Endodermal cell (in vitro differentiated cells): ENCODE results near the gene DHX30. TPM values are rescaled to one million over a fixed set of nuclear protein-coding genes. Genes with fewer than 3 reads are reported as not detected.

Source experiments
- DNase-seq: peaks from one replicate; pipeline ENCODE4 v3.0.0-alpha.2; 2017
- H3K27ac ChIP-seq: 2 replicates; pipeline ENCODE4 v1.5.1; 2013; ENCODE audit warnings: mild to moderate bottlenecking, low read depth, low read length, moderate library complexity
- H3K27me3 ChIP-seq: 2 replicates; pipeline ENCODE4 v1.6.1; 2013; ENCODE audit warnings: mild to moderate bottlenecking, low read length, moderate library complexity; ENCODE audit not compliant: insufficient read depth, control insufficient read depth, poor library complexity, severe bottlenecking
- H3K36me3 ChIP-seq: 2 replicates; pipeline ENCODE4 v1.7.0; 2013; ENCODE audit warnings: mild to moderate bottlenecking, low read length, moderate library complexity; ENCODE audit not compliant: control insufficient read depth, insufficient read depth
- H3K4me1 ChIP-seq: one replicate; pipeline ENCODE4 v1.7.0; 2013; ENCODE audit warnings: low read length; ENCODE audit not compliant: control insufficient read depth, insufficient read depth
- H3K4me3 ChIP-seq: 2 replicates; pipeline ENCODE4 v1.5.1; 2013; ENCODE audit warnings: mild to moderate bottlenecking, low read length, moderate library complexity
- H3K9ac ChIP-seq: 2 replicates; pipeline ENCODE4 v1.6.1; 2013; ENCODE audit warnings: mild to moderate bottlenecking, low read length, moderate library complexity; ENCODE audit not compliant: poor library complexity, severe bottlenecking; ENCODE audit errors: extremely low read depth
- H3K9me3 ChIP-seq: 2 replicates; pipeline ENCODE4 v1.6.1; 2013; ENCODE audit warnings: mild to moderate bottlenecking, low read length, moderate library complexity; ENCODE audit not compliant: control insufficient read depth
- H3K27ac Mint-ChIP-seq: 2 replicates; pipeline ENCODE4 v1.8.0; 2020; ENCODE audit warnings: mixed read lengths
- H3K27me3 Mint-ChIP-seq: 2 replicates; pipeline ENCODE4 v1.8.0; 2021; ENCODE audit warnings: mild to moderate bottlenecking, mixed read lengths; ENCODE audit not compliant: insufficient read depth
- H3K36me3 Mint-ChIP-seq: 2 replicates; pipeline ENCODE4 v1.8.0; 2020; ENCODE audit warnings: low read depth, mixed read lengths
- H3K4me1 Mint-ChIP-seq: 2 replicates; pipeline ENCODE4 v1.8.0; 2020; ENCODE audit warnings: mixed read lengths
- H3K4me3 Mint-ChIP-seq: 2 replicates; pipeline ENCODE4 v1.8.0; 2020; ENCODE audit warnings: mild to moderate bottlenecking, moderate library complexity, mixed read lengths
- H3K9me3 Mint-ChIP-seq: 2 replicates; pipeline ENCODE4 v1.8.0; 2020; ENCODE audit warnings: mild to moderate bottlenecking, mixed read lengths
- CTCF ChIP-seq: fragments of 200-600 bp; sonication (generic); conservative IDR thresholded peaks from 2 replicates; pipeline ENCODE4 v1.5.0; 2021; ENCODE audit warnings: antibody characterized with exemption, mild to moderate bottlenecking
- WGBS, 2 experiments: methylation state at CpG; one replicate each; pipeline versions ENCODE4 v1.1.5 to v1.1.7; 2013; ENCODE audit warnings: missing lambda C conversion rate in 2 of 2, mixed read lengths in 1 of 2; ENCODE audit not compliant: insufficient coverage in 1 of 2, insufficient read length in 1 of 2; 5-methylcytosine and 5-hydroxymethylcytosine counted together
- microRNA-seq: library from miRNA; unstranded; fragments of <30 nt; microRNA quantifications from one replicate; pipeline ENCODE4 v1.2.0, GENCODE V29; 2020; ENCODE audit warnings: borderline microRNAs expressed
- total RNA-seq, 2 donors: library from RNA; stranded (reverse); fragmentation: NEBNext Ultra II Directional in 1 of 2; extraction: Animal tissue kit (Norgen Biotek cat#: 25700) in 1 of 2; gene quantifications; 2 replicates in 1 of 2; 3 replicates in 1 of 2; pipeline ENCODE4 v1.2.1, GENCODE V29; 2021

Gene DHX30
- total RNA-seq, 2 donors from 2014 or later = 104 to 113 TPM

- TF ChIP-seq CTCF = no peak
- H3K27me3 Mint-ChIP-seq = no peaks in the 10 kb centered on the region
- Histone ChIP-seq H3K27me3 (no peaks in the 10 kb centered on the region), H3K36me3 (peaks cover 85% of the 10 kb centered on the region), H3K27ac (no peak overlapping the region), H3K4me3 (no peak overlapping the region), H3K4me1 (peaks cover 5% of the 10 kb centered on the region), H3K9me3 (no peaks in the 10 kb centered on the region), H3K9ac (no peak overlapping the region)
- 97% methylated on average over 3 of the region's 3 CpGs for WGBS, 2 experiments
- peaks cover 7% of the 10 kb centered on the region for H3K4me1 Mint-ChIP-seq
- no peaks in the 10 kb centered on the region for H3K9me3 Mint-ChIP-seq
- H3K27ac Mint-ChIP-seq = no peak overlapping the region
- H3K36me3 Mint-ChIP-seq = peaks cover 62% of the 10 kb centered on the region
- H3K4me3 Mint-ChIP-seq = no peak overlapping the region
- no peak for DNase-seq
Observed at GRCh38 chr3:47897954-47898353, 95.0 kb downstream of the DHX30 start.

GRCh38 chr3:47899495-47900108 lies 96.7 kb downstream of the DHX30 start:
- H3K27me3 ChIP-seq = no peaks in the 10 kb centered on the region
- Mint-ChIP-seq H3K9me3 (no peaks in the 10 kb centered on the region), H3K4me3 (no peak overlapping the region), H3K36me3 (peaks cover 64% of the 10 kb centered on the region), H3K27ac (no peak overlapping the region), H3K4me1 (no peaks in the 10 kb centered on the region), H3K27me3 (no peaks in the 10 kb centered on the region)
- H3K36me3 ChIP-seq = peaks cover 80% of the 10 kb centered on the region
- DNase-seq = no peak
- H3K9ac ChIP-seq = no peak overlapping the region
- TF ChIP-seq CTCF = no peak
- H3K27ac ChIP-seq = peak overlapping the region; percentile 74
- no peaks in the 10 kb centered on the region for H3K9me3 ChIP-seq
- whole genome bisulfite sequencing, 2 experiments = 97 to 100% methylated on average over 2 to 3 of the region's 3 CpGs
- H3K4me3 ChIP-seq = no peak overlapping the region
- no peaks in the 10 kb centered on the region for H3K4me1 ChIP-seq

Small RNA genes lying within 50 kb of the gene (microRNA-seq; reads per million reads assigned to microRNA genes)
- gene MIR1226 = 3.9 reads per million, percentile 26 among the genes with 10 or more reads in this experiment

Other genes with a start within 250 kb of the DHX30 start
- under 1 TPM; 0.53 to 0.70 TPM for gene CSPG5, start 224.3 kb upstream of the DHX30 start, total RNA-seq
- 100 to 1,000 TPM; 200 to 231 TPM for gene SMARCC1, start 21.2 kb upstream of the DHX30 start, total RNA-seq
- gene MAP4, start 213.3 kb downstream of the DHX30 start, total RNA-seq = 100 to 1,000 TPM; 152 to 169 TPM